Measurements from ENCODE around the gene SCAF4.

DNA sequence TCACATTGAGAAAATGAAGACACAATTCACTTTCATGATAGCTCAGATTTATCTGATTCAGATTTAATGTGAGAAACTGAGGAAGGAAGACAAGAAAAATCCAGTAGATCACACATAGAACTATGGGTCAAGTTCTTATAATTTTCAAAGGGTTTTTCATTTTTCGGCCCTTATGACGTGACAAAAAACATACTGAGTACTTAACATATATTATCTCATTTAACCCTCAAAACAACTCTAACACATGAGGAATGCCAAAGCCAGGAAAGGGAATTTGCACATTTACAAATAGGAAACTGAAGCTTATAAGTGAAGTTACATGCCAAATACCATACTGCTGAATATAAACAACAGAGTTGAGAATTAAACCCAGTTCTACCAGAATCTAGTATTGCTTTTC lies 44.8 kb downstream of the SCAF4 start:
- TF ChIP-seq, protein P1, sequence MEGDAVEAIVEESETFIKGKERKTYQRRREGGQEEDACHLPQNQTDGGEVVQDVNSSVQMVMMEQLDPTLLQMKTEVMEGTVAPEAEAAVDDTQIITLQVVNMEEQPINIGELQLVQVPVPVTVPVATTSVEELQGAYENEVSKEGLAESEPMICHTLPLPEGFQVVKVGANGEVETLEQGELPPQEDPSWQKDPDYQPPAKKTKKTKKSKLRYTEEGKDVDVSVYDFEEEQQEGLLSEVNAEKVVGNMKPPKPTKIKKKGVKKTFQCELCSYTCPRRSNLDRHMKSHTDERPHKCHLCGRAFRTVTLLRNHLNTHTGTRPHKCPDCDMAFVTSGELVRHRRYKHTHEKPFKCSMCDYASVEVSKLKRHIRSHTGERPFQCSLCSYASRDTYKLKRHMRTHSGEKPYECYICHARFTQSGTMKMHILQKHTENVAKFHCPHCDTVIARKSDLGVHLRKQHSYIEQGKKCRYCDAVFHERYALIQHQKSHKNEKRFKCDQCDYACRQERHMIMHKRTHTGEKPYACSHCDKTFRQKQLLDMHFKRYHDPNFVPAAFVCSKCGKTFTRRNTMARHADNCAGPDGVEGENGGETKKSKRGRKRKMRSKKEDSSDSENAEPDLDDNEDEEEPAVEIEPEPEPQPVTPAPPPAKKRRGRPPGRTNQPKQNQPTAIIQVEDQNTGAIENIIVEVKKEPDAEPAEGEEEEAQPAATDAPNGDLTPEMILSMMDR (IDR thresholded peaks at IDR 0.05; ENCODE audit: low read length), result no peak
- no peak for TF ChIP-seq EZH2 (IDR thresholded peaks at IDR 0.05; ENCODE audit: borderline replicate concordance, low read length)
